NT2/D1 (cell line): ENCODE results near the gene CYP1A2.

Experiments used
- DNase-seq: peaks from one replicate; pipeline ENCODE4 v3.0.0-alpha.2; 2011; ENCODE audit warnings: low read depth, low spot score
- H3K27me3 ChIP-seq: 2 replicates; pipeline ENCODE4 v1.6.0; 2011; ENCODE audit warnings: mild to moderate bottlenecking; ENCODE audit not compliant: insufficient read length, insufficient read depth
- H3K36me3 ChIP-seq: 2 replicates; pipeline ENCODE4 v1.6.1; 2011; ENCODE audit warnings: mild to moderate bottlenecking, low read length, mixed read lengths; ENCODE audit not compliant: insufficient read depth, insufficient read length
- H3K4me1 ChIP-seq: 2 replicates; pipeline ENCODE4 v1.5.1; 2011; ENCODE audit not compliant: insufficient read depth, insufficient read length
- H3K4me3 ChIP-seq: 2 replicates; pipeline ENCODE4 v1.5.1; 2011; ENCODE audit warnings: low read depth; ENCODE audit not compliant: insufficient read length
- H3K9ac ChIP-seq: 2 replicates; pipeline ENCODE4 v1.6.0; 2011; ENCODE audit warnings: low read depth; ENCODE audit not compliant: insufficient read length
- H3K9me3 ChIP-seq: 2 replicates; pipeline ENCODE4 v1.5.1; 2011; ENCODE audit warnings: mild to moderate bottlenecking, low read length; ENCODE audit not compliant: insufficient read depth
- SUZ12 ChIP-seq: IDR thresholded peaks from 2 replicates; pipeline ENCODE4 v1.6.1; 2011; ENCODE audit not compliant: insufficient read length, insufficient read depth; ENCODE audit errors: extremely low read depth
- YY1 ChIP-seq: IDR thresholded peaks from 2 replicates; pipeline ENCODE4 v1.6.1; 2011; ENCODE audit not compliant: insufficient read length, insufficient read depth
- ZNF274 ChIP-seq: IDR thresholded peaks from 2 replicates; pipeline ENCODE4 v1.6.1; 2011; ENCODE audit warnings: mild to moderate bottlenecking, low read depth, low read length

Gene CYP1A2

DNA sequence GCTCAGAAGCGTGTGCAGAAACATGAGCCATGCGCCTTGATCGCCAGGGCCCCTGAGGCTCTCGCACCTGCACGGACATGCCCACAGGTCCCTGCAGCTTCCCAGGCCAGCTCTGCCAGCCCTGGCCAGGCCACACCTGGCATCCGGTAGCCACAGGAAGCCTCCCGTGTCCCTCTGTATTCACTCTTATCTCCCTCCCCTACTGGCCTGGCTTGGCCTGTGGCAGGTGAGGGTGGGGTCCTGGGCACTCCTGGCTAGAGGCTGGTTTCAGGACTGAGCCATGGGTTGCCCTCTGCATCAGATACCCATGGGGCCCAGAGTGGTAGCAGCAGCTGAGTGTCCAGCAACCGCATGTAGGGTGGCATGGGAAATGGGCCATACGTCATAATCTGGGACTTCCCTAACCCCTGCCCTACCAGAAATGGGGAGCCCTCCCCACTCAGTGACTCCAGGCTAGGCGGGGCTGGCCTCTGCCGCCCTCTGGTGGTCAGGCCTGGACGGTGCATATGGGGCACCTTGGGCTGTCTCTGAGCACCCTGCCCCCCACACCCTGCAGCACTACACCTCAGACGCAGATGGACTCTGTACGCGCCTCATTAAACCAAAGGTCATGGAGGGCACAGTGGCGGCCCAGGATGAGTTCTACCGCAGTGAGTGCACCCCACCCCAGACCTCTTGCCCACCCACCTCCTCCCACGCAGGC is 51.4 kb downstream of the CYP1A2 start:
- no peak for TF ChIP-seq YY1
- no peak for TF ChIP-seq ZNF274
- no peak for TF ChIP-seq SUZ12
- no peak for DNase-seq
- no peaks in the 10 kb centered on the region for H3K9me3 ChIP-seq
- no peaks in the 10 kb centered on the region for H3K27me3 ChIP-seq
- peaks cover 83% of the 10 kb centered on the region for H3K36me3 ChIP-seq
- H3K4me3 ChIP-seq, result no peak overlapping the region
- H3K4me1 ChIP-seq, result peaks cover 19% of the 10 kb centered on the region
- peak overlapping the region; percentile 16 for H3K9ac ChIP-seq

DNA sequence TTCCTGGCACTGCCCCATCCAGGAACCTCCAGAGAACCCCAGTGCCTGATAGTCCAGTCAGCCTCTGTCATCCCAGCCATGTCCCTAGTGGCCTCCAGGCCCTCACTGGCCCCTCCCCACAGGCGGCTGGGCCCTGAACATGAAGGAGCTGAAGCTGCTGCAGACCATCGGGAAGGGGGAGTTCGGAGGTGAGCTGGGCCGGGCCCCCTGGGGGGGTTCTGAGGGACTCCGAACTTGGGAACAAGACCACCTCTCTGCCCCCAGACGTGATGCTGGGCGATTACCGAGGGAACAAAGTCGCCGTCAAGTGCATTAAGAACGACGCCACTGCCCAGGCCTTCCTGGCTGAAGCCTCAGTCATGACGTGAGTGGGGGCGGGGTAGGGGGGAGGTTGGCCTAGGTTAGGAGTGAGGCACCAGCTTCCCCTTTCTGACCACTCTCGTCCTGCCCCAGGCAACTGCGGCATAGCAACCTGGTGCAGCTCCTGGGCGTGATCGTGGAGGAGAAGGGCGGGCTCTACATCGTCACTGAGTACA is 52.0 kb downstream of the CYP1A2 start:
- Histone ChIP-seq H3K36me3 (peaks cover 81% of the 10 kb centered on the region), H3K4me1 (peaks cover 18% of the 10 kb centered on the region)

GRCh38 chr15:74801311-74801997 is 52.8 kb downstream of the CYP1A2 start:
- Histone ChIP-seq H3K9me3 (no peaks in the 10 kb centered on the region), H3K4me3 (no peak overlapping the region), H3K9ac (no peak overlapping the region), H3K4me1 (peaks cover 18% of the 10 kb centered on the region), H3K36me3 (peaks cover 75% of the 10 kb centered on the region), H3K27me3 (no peaks in the 10 kb centered on the region)
- TF ChIP-seq YY1 (no peak), SUZ12 (no peak), ZNF274 (no peak)
- no peak for DNase-seq

More for the DNA sequence above, 52.0 kb downstream of the CYP1A2 start:
- Histone ChIP-seq H3K27me3 (no peaks in the 10 kb centered on the region), H3K4me3 (no peak overlapping the region), H3K9ac (peak overlapping the region; percentile 6), H3K9me3 (no peaks in the 10 kb centered on the region)
- no peak for DNase-seq
- TF ChIP-seq ZNF274, result no peak
- TF ChIP-seq SUZ12, result no peak
- TF ChIP-seq YY1, result no peak

- no peak for DNase-seq
- Histone ChIP-seq H3K36me3 (peaks cover 75% of the 10 kb centered on the region), H3K9ac (no peak overlapping the region), H3K9me3 (no peaks in the 10 kb centered on the region), H3K27me3 (no peaks in the 10 kb centered on the region), H3K4me1 (peaks cover 18% of the 10 kb centered on the region), H3K4me3 (no peak overlapping the region)
- TF ChIP-seq SUZ12 (no peak), YY1 (no peak), ZNF274 (no peak)
Observed at GRCh38 chr15:74802290-74802689, 53.6 kb downstream of the CYP1A2 start.

GRCh38 chr15:74802862-74803447 is 54.3 kb downstream of the CYP1A2 start:
- no peaks in the 10 kb centered on the region for H3K27me3 ChIP-seq
- peaks cover 70% of the 10 kb centered on the region for H3K36me3 ChIP-seq
- no peak for TF ChIP-seq YY1
- TF ChIP-seq SUZ12, result no peak
- TF ChIP-seq ZNF274, result no peak
- no peak overlapping the region for H3K4me3 ChIP-seq
- peaks cover 18% of the 10 kb centered on the region for H3K4me1 ChIP-seq
- no peak for DNase-seq
- H3K9ac ChIP-seq, result no peak overlapping the region
- no peaks in the 10 kb centered on the region for H3K9me3 ChIP-seq

- Histone ChIP-seq H3K4me1 (peaks cover 23% of the 10 kb centered on the region), H3K4me3 (no peak overlapping the region), H3K27me3 (no peaks in the 10 kb centered on the region), H3K9me3 (no peaks in the 10 kb centered on the region), H3K9ac (no peak overlapping the region), H3K36me3 (peaks cover 50% of the 10 kb centered on the region)
- no peak for TF ChIP-seq ZNF274
- no peak for TF ChIP-seq YY1
- no peak for TF ChIP-seq SUZ12
- no peak for DNase-seq
Observed at GRCh38 chr15:74804935-74805334, 56.3 kb downstream of the CYP1A2 start.
